Measurements from ENCODE around the gene CAMTA1.

The CAMTA1 gene

DNA sequence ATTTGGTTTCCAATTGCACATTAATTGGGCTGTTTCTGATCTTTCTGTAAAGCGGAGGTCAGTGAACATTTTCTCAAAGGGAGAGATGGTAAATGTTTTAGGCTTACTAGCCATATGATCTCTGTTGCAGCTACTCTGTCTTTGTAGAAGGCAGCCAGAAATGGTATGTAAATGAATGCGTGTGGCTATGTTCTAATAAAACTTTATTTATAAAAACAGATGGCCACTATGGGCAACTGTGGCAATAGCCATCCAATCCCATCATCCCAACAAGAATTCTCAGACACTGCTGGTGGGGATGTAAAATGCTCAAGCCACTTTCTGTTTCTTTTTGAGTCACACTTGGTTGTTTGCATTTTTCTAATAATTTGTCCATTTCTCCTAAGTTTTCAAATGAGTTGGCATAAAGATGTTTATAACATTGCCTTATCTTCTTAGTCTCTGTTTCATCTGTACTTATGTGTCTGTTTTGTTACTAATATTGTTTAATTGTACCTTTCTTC lies 537.1 kb downstream of the CAMTA1 start:
- no peak for ATAC-seq
- TF ChIP-seq TSHZ2 (CRISPR knock-in tag; IDR thresholded peaks at IDR 0.05), result no peak
- no peak for TF ChIP-seq ISL1 (CRISPR knock-in tag; IDR thresholded peaks at IDR 0.05)
- TF ChIP-seq, protein P1, sequence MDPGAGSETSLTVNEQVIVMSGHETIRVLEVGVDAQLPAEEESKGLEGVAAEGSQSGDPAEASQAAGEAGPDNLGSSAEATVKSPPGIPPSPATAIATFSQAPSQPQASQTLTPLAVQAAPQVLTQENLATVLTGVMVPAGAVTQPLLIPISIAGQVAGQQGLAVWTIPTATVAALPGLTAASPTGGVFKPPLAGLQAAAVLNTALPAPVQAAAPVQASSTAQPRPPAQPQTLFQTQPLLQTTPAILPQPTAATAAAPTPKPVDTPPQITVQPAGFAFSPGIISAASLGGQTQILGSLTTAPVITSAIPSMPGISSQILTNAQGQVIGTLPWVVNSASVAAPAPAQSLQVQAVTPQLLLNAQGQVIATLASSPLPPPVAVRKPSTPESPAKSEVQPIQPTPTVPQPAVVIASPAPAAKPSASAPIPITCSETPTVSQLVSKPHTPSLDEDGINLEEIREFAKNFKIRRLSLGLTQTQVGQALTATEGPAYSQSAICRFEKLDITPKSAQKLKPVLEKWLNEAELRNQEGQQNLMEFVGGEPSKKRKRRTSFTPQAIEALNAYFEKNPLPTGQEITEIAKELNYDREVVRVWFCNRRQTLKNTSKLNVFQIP (CRISPR knock-in tag; IDR thresholded peaks at IDR 0.05; ENCODE audit: borderline replicate concordance, low read depth), result no peak
- TF ChIP-seq OSR1 (CRISPR knock-in tag; IDR thresholded peaks at IDR 0.05), result no peak
- no peak for TF ChIP-seq ZNF8 (CRISPR knock-in tag; IDR thresholded peaks at IDR 0.05)
- TF ChIP-seq, protein P2, sequence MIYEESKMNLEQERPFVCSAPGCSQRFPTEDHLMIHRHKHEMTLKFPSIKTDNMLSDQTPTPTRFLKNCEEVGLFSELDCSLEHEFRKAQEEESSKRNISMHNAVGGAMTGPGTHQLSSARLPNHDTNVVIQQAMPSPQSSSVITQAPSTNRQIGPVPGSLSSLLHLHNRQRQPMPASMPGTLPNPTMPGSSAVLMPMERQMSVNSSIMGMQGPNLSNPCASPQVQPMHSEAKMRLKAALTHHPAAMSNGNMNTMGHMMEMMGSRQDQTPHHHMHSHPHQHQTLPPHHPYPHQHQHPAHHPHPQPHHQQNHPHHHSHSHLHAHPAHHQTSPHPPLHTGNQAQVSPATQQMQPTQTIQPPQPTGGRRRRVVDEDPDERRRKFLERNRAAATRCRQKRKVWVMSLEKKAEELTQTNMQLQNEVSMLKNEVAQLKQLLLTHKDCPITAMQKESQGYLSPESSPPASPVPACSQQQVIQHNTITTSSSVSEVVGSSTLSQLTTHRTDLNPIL (CRISPR knock-in tag; IDR thresholded peaks at IDR 0.05; ENCODE audit: low read depth), result no peak
- TF ChIP-seq ZNF70 (CRISPR knock-in tag; IDR thresholded peaks at IDR 0.05), result no peak
- no peak for TF ChIP-seq ARNTL (CRISPR knock-in tag; IDR thresholded peaks at IDR 0.05; ENCODE audit: borderline replicate concordance, low read depth)

- TF ChIP-seq TCF4 (CRISPR knock-in tag; IDR thresholded peaks at IDR 0.05; ENCODE audit: borderline replicate concordance) (no peak), CSDC2 (CRISPR knock-in tag; IDR thresholded peaks at IDR 0.05) (no peak), PATZ1 (CRISPR knock-in tag; IDR thresholded peaks at IDR 0.05; ENCODE audit: borderline replicate concordance) (no peak), TOX (CRISPR knock-in tag; IDR thresholded peaks at IDR 0.05; ENCODE audit: borderline replicate concordance) (no peak), OSR1 (CRISPR knock-in tag; IDR thresholded peaks at IDR 0.05) (no peak), BACH2 (CRISPR knock-in tag; IDR thresholded peaks at IDR 0.05; ENCODE audit: borderline replicate concordance) (no peak), ISL1 (CRISPR knock-in tag; IDR thresholded peaks at IDR 0.05) (no peak), ZFP30 (CRISPR knock-in tag; IDR thresholded peaks at IDR 0.05) (no peak), TSHZ2 (CRISPR knock-in tag; IDR thresholded peaks at IDR 0.05) (no peak)
- TF ChIP-seq, protein P2 (CRISPR knock-in tag; IDR thresholded peaks at IDR 0.05; ENCODE audit: low read depth), result no peak
- TF ChIP-seq, protein P1 (CRISPR knock-in tag; IDR thresholded peaks at IDR 0.05; ENCODE audit: borderline replicate concordance, low read depth), result no peak
- ATAC-seq, result no peak
These were observed 537.7 kb downstream of the CAMTA1 start for GRCh38 chr1:7322912-7323311.
